GM18861 (cell line): ENCODE measurements around the gene SLC25A29.
"Not testable (repeated sequence)": the region's sequence is repeated elsewhere in the genome, so short reads cannot be mapped to it uniquely, and the experiment has no call there.

ENCODE experiments used
- ATAC-seq: cut with Tn5 transposase; IDR thresholded peaks from one replicate; pipeline ENCODE4 v1.9.1; 2021; ENCODE audit not compliant: unreplicated experiment

SLC25A29 gene

GRCh38 chr14:100306101-100306997 is at the start of gene SLC25A29:
Gene SLC25A29, minus strand, starts transcription at chr14:100306444. Its CDS starts 212 bp downstream, at chr14:100306232.
- peak; percentile 61 for ATAC-seq

- no peak for ATAC-seq
Observed at GRCh38 chr14:100350986-100351385, 44.7 kb upstream of the SLC25A29 start.

- no peak for ATAC-seq
Observed at GRCh38 chr14:100350276-100350926, 44.2 kb upstream of the SLC25A29 start.

- ATAC-seq = no peak
Observed at GRCh38 chr14:100348784-100349685, 42.8 kb upstream of the SLC25A29 start.

DNA sequence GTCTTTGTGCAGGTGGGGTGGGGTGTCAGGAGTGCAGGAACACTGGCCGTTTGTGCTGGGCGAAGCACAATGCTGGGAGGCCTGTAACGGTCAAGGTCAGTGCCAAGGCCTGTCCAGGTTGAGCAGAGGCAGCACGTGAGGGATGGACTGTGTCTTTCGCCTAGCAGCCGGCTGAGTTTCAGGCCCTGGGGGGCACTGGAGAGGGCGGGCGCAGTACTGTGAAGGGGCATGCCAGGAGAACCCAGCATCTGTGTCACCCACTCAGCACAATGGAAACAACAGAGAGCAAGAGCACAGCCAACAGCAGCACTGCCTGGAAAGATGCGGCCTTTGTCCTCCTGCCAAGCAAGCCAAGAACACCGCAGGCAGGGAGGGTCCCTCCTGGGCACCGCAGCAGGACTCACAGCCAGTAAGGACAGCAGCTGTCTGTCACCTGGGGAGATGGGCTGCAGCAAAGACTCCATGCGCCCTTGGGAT is 42.0 kb upstream of the SLC25A29 start:
- ATAC-seq = no peak

DNA sequence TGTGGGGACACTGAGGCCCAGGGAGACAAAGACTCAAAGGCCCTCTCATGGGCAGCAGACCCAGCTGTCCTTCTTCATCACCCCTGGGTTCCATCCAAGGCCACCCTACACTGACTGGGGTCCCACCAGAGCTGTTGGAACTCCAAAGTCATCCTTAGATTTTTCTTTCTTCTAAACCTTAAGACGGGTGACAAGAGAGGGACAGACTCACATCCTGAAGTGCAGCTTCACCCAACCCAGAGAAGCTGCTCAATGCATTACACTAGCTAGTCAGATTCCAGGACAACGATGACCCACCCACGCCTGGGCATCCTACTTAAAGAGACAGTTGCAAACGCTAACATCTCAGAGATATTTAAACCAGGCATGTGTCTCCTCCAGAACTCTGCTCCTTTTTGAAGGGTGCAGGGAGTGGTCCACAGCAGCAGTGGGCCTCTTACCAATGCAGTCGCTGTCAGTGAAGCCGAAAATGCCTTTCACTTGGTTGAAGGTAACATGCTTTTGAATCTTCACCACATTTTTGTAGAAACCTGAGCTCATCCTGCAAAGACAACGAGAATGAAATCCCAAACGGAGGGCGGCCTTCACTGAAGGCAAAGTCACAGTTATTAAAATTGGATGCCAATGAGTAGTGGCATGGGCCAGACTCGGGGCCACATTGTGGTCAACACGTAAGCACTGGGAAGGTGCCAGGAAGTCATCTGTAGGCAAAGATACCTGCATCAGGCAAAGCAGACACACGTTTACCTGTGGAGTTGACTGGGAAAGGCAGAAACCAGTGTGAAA is 40.3 kb upstream of the SLC25A29 start:
- ATAC-seq = no peak

DNA sequence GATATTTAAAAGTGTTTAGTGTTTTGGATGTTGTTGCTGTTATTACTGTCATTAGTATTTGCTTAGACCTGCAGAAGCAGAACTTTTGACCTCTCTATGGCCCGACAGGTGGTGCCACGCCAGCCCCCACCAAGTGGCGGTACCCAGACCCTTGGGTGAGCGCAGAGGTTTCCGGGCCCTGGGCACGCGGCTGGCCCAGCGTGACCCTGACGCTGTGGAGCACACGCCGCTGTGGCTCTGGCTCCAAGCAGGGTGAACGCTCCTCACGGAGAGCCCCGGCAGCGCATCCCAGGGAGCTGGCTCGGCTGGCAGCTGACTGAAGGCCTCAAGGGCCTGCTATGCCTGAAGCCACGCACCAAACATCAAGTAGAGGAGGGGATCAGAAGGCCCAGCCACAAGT is 39.5 kb upstream of the SLC25A29 start:
- ATAC-seq = no peak

- ATAC-seq = not testable (repeated sequence)
Observed at GRCh38 chr14:100344657-100345056, 38.4 kb upstream of the SLC25A29 start.

DNA sequence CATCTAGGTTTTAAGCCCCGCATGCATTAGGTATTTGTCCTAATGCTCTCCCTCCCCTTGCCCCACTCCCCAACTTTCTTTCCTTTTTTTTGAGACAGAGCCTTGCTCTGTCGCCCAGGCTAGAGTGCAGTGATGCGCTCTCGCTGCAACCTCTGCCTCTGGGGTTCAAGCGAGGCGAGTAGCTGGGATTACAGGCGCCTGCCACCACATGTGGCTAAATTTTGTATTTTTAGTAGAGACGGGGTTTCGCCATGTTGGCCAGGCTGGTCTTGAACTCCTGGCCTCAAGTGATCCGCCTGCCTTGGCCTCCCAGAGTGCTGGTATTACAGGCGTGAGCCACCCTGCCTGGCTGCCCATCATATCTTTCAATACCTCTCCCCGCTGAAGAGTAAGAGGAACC is 36.6 kb upstream of the SLC25A29 start:
- ATAC-seq = not testable (repeated sequence)

DNA sequence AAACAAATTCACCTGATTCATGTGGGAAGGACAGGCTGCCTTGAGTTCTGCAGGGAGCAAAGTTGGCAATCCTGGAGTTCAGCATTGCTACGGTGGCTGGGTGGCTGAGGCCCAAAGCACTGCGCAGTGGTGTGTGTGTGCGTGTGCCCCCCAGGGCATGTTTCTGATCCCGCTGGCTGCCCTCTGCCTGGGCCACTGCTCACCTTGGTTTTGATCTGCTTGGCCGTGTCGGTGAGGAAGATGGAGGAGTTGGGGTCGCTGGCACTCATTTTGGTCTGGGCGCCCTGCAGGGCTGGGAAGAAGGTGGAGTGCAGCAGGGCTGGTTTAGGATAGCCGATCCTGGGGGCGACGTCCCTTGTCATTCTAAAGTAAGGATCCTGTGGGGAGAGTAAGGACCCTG is 36.0 kb upstream of the SLC25A29 start:
- ATAC-seq = no peak

DNA sequence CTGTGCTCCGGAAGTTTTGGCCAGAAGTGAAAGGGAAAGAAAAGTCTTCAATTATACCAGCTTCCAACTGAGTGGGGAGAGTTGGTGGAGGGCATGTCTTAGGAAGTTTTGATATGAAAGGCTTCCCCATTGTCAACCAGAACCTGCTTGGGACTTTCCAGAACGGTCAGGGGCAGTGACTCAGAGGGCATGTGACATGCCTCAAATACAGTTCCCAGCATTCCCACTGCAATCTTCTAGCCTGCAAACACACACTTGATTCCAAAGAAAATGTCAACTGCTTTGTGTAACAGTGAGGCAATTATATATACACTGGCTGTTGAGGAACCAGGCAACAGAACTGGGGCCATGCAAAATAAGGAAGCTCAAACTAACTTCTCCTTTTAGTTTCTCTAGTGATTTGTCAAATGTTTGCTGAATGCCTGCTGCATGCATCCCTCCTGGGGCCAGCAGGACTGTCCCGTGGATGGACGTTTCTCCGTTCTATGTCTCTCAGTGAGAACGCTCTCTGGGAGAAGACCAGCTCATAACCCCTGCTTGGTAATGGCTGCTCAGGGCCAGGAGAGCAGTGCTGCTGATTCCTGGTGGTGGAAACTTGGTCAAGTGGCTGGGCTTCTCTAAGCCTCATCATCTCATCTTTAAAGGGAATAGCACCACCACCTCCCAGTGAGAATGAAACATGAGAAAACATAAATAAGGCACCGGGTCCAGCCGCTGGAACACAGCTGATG is 35.2 kb upstream of the SLC25A29 start:
- peak; percentile 46 for ATAC-seq

GRCh38 chr14:100340423-100340813 is 34.2 kb upstream of the SLC25A29 start:
- no peak for ATAC-seq

DNA sequence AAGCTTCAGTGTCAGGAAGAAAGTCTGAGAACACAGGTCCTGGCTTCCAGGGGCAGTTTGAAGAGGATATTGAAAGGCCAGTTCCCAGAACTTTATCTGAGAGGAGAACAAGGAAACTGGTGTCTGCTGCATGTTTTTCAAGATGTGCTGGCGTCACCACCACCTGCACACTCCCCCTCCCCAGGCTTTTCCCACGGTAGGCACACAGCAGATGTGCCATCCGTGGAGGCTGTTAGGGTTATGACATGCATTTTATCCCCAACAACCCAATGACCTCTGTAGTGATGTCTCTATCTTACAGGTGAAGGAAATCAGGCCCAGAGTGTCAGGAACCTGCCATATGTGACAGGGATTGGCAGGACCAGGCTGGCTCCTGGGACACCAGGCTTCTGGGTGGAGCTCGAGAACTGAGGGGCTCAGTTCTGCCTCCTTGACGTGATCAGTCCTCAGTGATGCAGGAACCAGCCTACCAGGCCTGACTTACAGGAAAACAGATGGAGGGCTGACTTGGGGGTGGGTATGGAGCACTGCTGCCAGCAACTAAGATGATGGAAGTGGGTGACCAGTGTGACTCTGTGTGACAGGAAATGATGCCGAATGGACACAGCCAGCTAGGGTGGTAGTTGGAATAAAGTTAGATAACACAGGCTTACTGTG is 33.6 kb upstream of the SLC25A29 start:
- no peak for ATAC-seq

DNA sequence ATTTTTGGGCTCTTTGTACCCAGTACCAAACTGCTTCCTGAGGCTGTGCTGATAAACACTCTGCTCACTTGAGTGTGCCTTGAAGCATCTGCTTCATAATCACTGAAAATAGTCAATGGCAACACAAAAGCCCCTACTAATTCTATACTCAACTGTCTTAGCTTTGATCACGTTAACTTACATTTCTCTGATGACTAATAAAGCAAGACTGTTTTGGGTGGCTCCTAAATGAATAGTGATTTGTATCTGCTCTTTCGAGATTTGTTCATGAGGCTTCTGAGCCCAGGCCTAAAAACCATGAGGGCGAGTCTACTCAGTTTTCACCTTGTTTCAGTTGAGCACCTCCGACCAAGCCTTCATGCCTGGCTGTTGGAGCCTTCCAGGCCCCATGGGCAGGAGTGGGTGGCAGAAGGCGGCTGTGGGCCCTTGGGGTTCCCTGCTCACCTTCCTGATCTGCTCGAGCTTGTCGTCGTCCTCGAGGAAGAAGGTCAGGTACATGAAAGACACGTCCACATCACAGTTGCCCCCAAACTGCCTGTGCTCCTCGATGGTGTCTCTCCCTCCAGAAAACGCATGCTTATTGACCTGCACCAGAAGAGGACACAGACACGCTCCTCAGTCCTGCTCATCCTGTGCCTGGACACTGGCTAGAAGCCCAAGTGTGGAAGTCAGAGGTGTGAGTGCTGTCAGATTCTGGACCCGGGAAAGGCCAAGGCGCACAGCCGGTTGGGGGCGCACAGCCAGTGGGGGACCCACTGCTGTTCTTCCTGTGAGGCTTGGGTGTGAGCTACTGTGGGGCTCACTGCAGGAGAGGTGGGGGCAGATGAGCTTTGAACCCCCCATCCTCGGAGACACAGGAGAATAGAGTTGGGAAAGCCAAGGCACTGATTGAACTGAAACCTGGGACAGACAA is 30.6 kb upstream of the SLC25A29 start:
- no peak for ATAC-seq

- ATAC-seq = no peak
Observed at GRCh38 chr14:100334904-100335303, 28.7 kb upstream of the SLC25A29 start.

GRCh38 chr14:100333827-100334226 is 27.6 kb upstream of the SLC25A29 start:
- ATAC-seq = no peak

- ATAC-seq = no peak
Observed at GRCh38 chr14:100333311-100333710, 27.1 kb upstream of the SLC25A29 start.

DNA sequence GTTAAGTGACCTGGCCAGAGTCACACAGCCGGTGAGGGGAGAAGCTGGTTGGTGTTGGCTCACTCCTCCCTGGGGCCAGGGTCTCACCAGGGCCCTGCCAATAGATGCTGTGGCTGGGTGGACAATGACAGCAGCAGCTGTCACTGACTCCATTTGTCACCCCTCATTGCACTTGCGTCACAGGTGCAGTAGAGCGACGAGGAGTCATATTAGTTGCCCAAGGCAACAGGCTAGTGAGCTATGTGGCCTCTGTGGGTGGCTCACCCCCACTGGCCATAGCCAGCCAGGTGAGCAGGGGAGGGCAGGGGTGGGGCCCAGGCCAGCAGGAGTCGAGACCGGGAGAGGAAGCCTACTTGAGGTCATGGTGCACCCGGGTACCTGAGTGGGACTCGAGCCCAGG is 26.6 kb upstream of the SLC25A29 start:
- ATAC-seq = no peak
